HepG2 (cell line): ENCODE data around the gene USP2. TPM values are rescaled to one million over a fixed set of nuclear protein-coding genes. Genes with fewer than 3 reads are reported as not detected.

Source experiments
- ATAC-seq: fragments of 200-7000 bp; cut with Tn5 transposase; 3 replicates; pipeline ENCODE4 v1.9.1; 2020; ENCODE audit warnings: mild to moderate bottlenecking, moderate library complexity
- BruUV-seq: library from RNA; stranded (reverse); fragments of 400-500 nt; replicated peaks from 2 replicates; lab custom pipeline; 2021; lab: Mats Ljungman, UMichigan
- CTCF ChIA-PET: fragments of 300-600 bp; formaldehyde crosslinking; extraction: SDS; loops from one replicate; lab custom pipeline; 2021; ENCODE audit warnings: low total read pairs, inconsistent platforms, low intra/inter-chr PET ratio; lab: Yijun Ruan, JAX
- POLR2A ChIA-PET: fragments of 350-600 bp; sonication (Branson Sonifier 250); formaldehyde crosslinking; loops from one replicate; lab custom pipeline; 2020; ENCODE audit warnings: antibody characterized with exemption, inconsistent platforms; lab: Yijun Ruan, JAX
- DNase-seq: peaks from one replicate; pipeline ENCODE4 v3.0.0-alpha.2; 2015; ENCODE audit warnings: low spot score
- FAIRE-seq: peaks from 3 replicates; lab custom pipeline; 2011; peaks lifted over from hg19 to GRCh38; lab: Jason Lieb, UNC
- H2AFZ ChIP-seq: one replicate; pipeline ENCODE4 v1.6.1; 2011; ENCODE audit warnings: low read length, inconsistent platforms
- H3K27ac ChIP-seq: fragments of 300-600 bp; 3 replicates; pipeline ENCODE4 v1.8.0; 2011; ENCODE audit warnings: mixed run types, mild to moderate bottlenecking, mixed read lengths, low read length, inconsistent platforms; ENCODE audit not compliant: insufficient read depth; ENCODE audit errors: extremely low read length
- H3K27me3 ChIP-seq, 2 experiments: fragments of 200-600 bp in 1 of 2; 2 replicates in 1 of 2; 3 replicates in 1 of 2; pipeline versions ENCODE4 v1.6.0 to v1.8.0; 2011; ENCODE audit warnings: low read length in 2 of 2, mild to moderate bottlenecking in 2 of 2, moderate library complexity in 2 of 2, inconsistent platforms in 1 of 2; ENCODE audit not compliant: insufficient read depth in 2 of 2, control insufficient read depth in 1 of 2
- H3K36me3 ChIP-seq, 2 experiments: fragments of 200-600 bp in 1 of 2; replicated peaks in 1 of 2; 2 replicates in 1 of 2; 3 replicates in 1 of 2; pipeline versions ENCODE4 v1.5.1 to v1.8.0; 2011; ENCODE audit warnings: low read length in 2 of 2, inconsistent platforms in 1 of 2; ENCODE audit not compliant: insufficient read depth in 2 of 2, control insufficient read depth in 1 of 2
- H3K4me1 ChIP-seq: 2 replicates; pipeline ENCODE4 v1.5.1; 2012; ENCODE audit warnings: low read length, inconsistent platforms; ENCODE audit not compliant: insufficient read depth
- H3K4me2 ChIP-seq: 2 replicates; pipeline ENCODE4 v1.6.0; 2011; ENCODE audit warnings: low read depth, low read length, inconsistent platforms
- H3K4me3 ChIP-seq, 3 experiments: fragments of 200-600 bp in 1 of 3; sonication (generic), shearing (Covaris generic) in 1 of 3; replicated peaks in 1 of 3; 2 replicates each; pipeline ENCODE4 v1.5.1; 2011 to 2016; ENCODE audit warnings: low read length in 3 of 3, inconsistent platforms in 2 of 3, low read depth in 2 of 3, mild to moderate bottlenecking in 2 of 3, control low read depth in 1 of 3, mixed read lengths in 1 of 3; ENCODE audit not compliant: insufficient read depth in 1 of 3
- H3K79me2 ChIP-seq: one replicate; pipeline ENCODE4 v1.6.1; 2011; ENCODE audit warnings: low read length, inconsistent platforms; ENCODE audit not compliant: insufficient read depth
- H3K9ac ChIP-seq: 2 replicates; pipeline ENCODE4 v1.6.0; 2011; ENCODE audit warnings: mild to moderate bottlenecking, low read depth, low read length, inconsistent platforms; ENCODE audit not compliant: insufficient read depth
- H3K9me3 ChIP-seq: 2 replicates; pipeline ENCODE4 v1.5.1; 2012; ENCODE audit warnings: mild to moderate bottlenecking, low read length
- H4K20me1 ChIP-seq: 2 replicates; pipeline ENCODE4 v1.6.0; 2011; ENCODE audit warnings: inconsistent platforms, mild to moderate bottlenecking, low read length, moderate library complexity; ENCODE audit not compliant: insufficient read depth
- CBFB ChIP-seq: sonication (generic); formaldehyde crosslinking; IDR thresholded peaks from 2 replicates; pipeline ENCODE4 v1.4.0; 2020; ENCODE audit warnings: missing genetic modification reagents
- CHD4 ChIP-seq: fragments of 200-600 bp; sonication (generic); IDR thresholded peaks from 2 replicates; pipeline ENCODE4 v1.7.0; 2017; ENCODE audit warnings: mild to moderate bottlenecking, low read length, borderline replicate concordance
- CTCF ChIP-seq: sonication (generic); formaldehyde crosslinking; IDR thresholded peaks from 2 replicates; pipeline ENCODE4 v1.5.0; 2020; ENCODE audit warnings: mild to moderate bottlenecking, missing genetic modification reagents, moderate library complexity
- KDM1A ChIP-seq: IDR thresholded peaks from 2 replicates; pipeline ENCODE4 v1.6.1; 2016; ENCODE audit warnings: missing compliant biosample characterization
- PAF1 ChIP-seq: IDR thresholded peaks from 2 replicates; pipeline ENCODE4 v1.6.1; 2016; ENCODE audit warnings: missing genetic modification reagents, missing compliant biosample characterization
- PATZ1 ChIP-seq: sonication (generic); formaldehyde crosslinking; IDR thresholded peaks from 2 replicates; pipeline ENCODE4 v1.4.0; 2020; ENCODE audit warnings: missing genetic modification reagents
- PAX8 ChIP-seq: sonication (generic); formaldehyde crosslinking; IDR thresholded peaks from 2 replicates; pipeline ENCODE4 v1.8.0; 2022; ENCODE audit warnings: mild to moderate bottlenecking, missing genetic modification reagents, borderline replicate concordance
- POLR2AphosphoS5 ChIP-seq: IDR thresholded peaks from 2 replicates; pipeline ENCODE4 v1.6.1; 2012; ENCODE audit warnings: low read depth, low read length
- RAD21 ChIP-seq: fragments of 450-650 bp; formaldehyde crosslinking; IDR thresholded peaks from 2 replicates; pipeline ENCODE4 v1.5.0; 2020; ENCODE audit warnings: mild to moderate bottlenecking
- RBFOX2 ChIP-seq: fragments of 200-400 bp; formaldehyde crosslinking; IDR thresholded peaks from 2 replicates; pipeline ENCODE4 v1.6.1; 2017; ENCODE audit warnings: low read depth, mild to moderate bottlenecking, low read length
- SMC3 ChIP-seq: IDR thresholded peaks from 2 replicates; pipeline ENCODE4 v1.6.1; 2011; ENCODE audit warnings: low read length, improper control_type of control experiment
- ZNF317 ChIP-seq: sonication (generic); formaldehyde crosslinking; IDR thresholded peaks from 2 replicates; pipeline ENCODE4 v1.5.0; 2020; ENCODE audit warnings: mild to moderate bottlenecking, missing genetic modification reagents
- ZNF354B ChIP-seq: sonication (generic); formaldehyde crosslinking; IDR thresholded peaks from 2 replicates; pipeline ENCODE4 v1.8.0; 2022; ENCODE audit warnings: mild to moderate bottlenecking, missing genetic modification reagents
- ZNF639 ChIP-seq: conservative IDR thresholded peaks from 2 replicates; pipeline ENCODE4 v1.6.1; 2018; ENCODE audit warnings: missing genetic modification reagents
- WGBS: methylation state at CpG from one replicate; pipeline ENCODE4 v1.1.6; 2017; ENCODE audit warnings: low lambda C conversion rate; 5-methylcytosine and 5-hydroxymethylcytosine counted together
- in situ Hi-C: cut with HindIII; loops from 2 replicates; pipeline ENCODE4 v1.10.0; 2017; ENCODE audit warnings: low pct_unique_long_range_greater_than_20kb; ENCODE audit not compliant: extremely low pct_ligation_motif_present
- intact Hi-C: fragments of 100-400 bp; cut with micrococcal nuclease; formaldehyde crosslinking; loops from one replicate; pipeline ENCODE4 v1.10.0; 2022; ENCODE audit not compliant: unreplicated experiment
- polyA plus RNA-seq, 8 experiments: library from polyadenylated mRNA; depleted of rRNA in 3 of 8; stranded (reverse) in 7 of 8; unstranded in 1 of 8; fragments of >200 nt; fragmentation: Illumina TruSeq in 4 of 8; extraction: Trizol in 4 of 8; gene quantifications; 2 replicates each; pipeline versions ENCODE4 v1.2.1 to v1.2.3, GENCODE V29; 2011 to 2016; ENCODE audit warnings: low read depth in 4 of 8, missing spikeins in 1 of 8, mixed read lengths in 1 of 8; ENCODE audit not compliant: insufficient read depth in 1 of 8
- total RNA-seq, 5 experiments: library from RNA; depleted of rRNA; stranded (reverse); fragments of >200 nt; fragmentation: Illumina TruSeq; extraction: Trizol; gene quantifications; 2 replicates each; pipeline ENCODE4 v1.2.3, GENCODE V29; 2016; ENCODE audit warnings: low read depth in 1 of 5
- TF ChIP-seq, protein P1 (sequence below): sonication (generic); formaldehyde crosslinking; IDR thresholded peaks from 2 replicates; pipeline ENCODE4 v1.8.0; 2022; ENCODE audit warnings: mild to moderate bottlenecking, missing genetic modification reagents, borderline replicate concordance
- TF ChIP-seq, protein P2 (sequence below): IDR thresholded peaks from 2 replicates; pipeline ENCODE4 v1.6.1; 2012; ENCODE audit warnings: low read depth, low read length, improper control_type of control experiment

The USP2 gene
- total and polyA plus RNA-seq, 2 of the 13 experiments (the other 11 are each of a cell fraction or from before 2014, with no cell fraction given) = 2.5 to 6.0 TPM

DNA sequence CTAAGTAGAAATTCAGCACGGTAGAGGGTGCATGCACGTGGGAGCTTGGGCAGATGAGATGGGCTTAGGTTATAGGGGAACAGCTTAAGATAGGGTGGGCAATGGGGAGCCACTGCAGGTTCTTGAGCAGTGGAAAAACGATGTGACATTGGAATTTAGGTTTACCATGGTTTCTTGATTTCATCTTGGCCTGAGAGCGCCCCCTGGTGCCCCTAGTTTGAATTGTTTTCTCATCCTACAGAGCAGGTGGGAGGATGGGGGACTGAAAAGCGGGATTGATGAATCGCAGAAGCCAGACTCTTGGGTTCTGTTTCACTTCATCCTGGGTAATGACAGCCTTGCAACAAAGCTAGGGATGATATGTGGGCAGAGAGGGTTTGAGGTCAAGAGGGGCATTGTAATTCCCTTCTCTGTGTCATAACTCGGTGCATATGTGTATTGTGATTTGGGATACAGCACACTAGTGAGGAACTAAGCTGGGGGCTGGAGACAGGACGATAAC lies 57.9 kb downstream of the USP2 start:
- Histone ChIP-seq H3K9ac (no peak overlapping the region), H3K27ac (no peak overlapping the region), H3K4me2 (peak overlapping the region; percentile 42), H2AFZ (no peak overlapping the region), H3K79me2 (no peaks in the 10 kb centered on the region), H3K36me3 (no peaks in the 10 kb centered on the region), H3K9me3 (no peaks in the 10 kb centered on the region), H3K27me3 (no peaks in the 10 kb centered on the region; a peak in 2 of 5 replicates), H4K20me1 (no peaks in the 10 kb centered on the region), H3K4me1 (peaks cover 57% of the 10 kb centered on the region), H3K4me3 (no peak overlapping the region)
- intact Hi-C loops = loop anchor here (10.0 kb wide), 1 partner anchor 119 kb away; the partner anchor contains the start of gene CBL
- DNase-seq (peak; percentile 46), FAIRE-seq (peak; percentile 55), ATAC-seq (0 out of 3 replicates have a peak, but pooled peaks have one; percentile 8)
- ChIA-PET POLR2A (interaction anchor here (1.5 kb wide), 1 partner anchor 52 kb away, joined by 3 read pairs; no protein-coding TSS in a partner anchor), CTCF (interaction anchor here (0.9 kb wide), 1 partner anchor 51 kb away, joined by 5 read pairs; no protein-coding TSS in a partner anchor)
- in situ Hi-C loops = no loop called here
- WGBS = 5% methylated on average over 8 of the region's 8 CpGs
- BruUV-seq = no TSS peak
- TF ChIP-seq CTCF (CRISPR knock-in tag) (peak; percentile 78), KDM1A (CRISPR knock-in tag) (peak; percentile 46; the same call in 1 of the 2 replicates), ZNF354B (CRISPR knock-in tag) (no peak), CBFB (CRISPR knock-in tag) (0 out of 2 replicates have a peak, but pooled peaks have one; percentile 22), PAX8 (CRISPR knock-in tag) (no peak), ZNF639 (no peak), ZNF317 (0 out of 2 replicates have a peak, but pooled peaks have one; percentile 23), RAD21 (CRISPR knock-in tag) (peak; percentile 44; the same call in 1 of the 2 replicates), CHD4 (peak; percentile 5; the same call in 1 of the 2 replicates), PATZ1 (CRISPR knock-in tag) (no peak), RBFOX2 (no peak), PAF1 (CRISPR knock-in tag) (no peak), SMC3 (peak; percentile 40; the same call in 1 of the 2 replicates), POLR2AphosphoS5 (no peak)
- TF ChIP-seq, protein P1, sequence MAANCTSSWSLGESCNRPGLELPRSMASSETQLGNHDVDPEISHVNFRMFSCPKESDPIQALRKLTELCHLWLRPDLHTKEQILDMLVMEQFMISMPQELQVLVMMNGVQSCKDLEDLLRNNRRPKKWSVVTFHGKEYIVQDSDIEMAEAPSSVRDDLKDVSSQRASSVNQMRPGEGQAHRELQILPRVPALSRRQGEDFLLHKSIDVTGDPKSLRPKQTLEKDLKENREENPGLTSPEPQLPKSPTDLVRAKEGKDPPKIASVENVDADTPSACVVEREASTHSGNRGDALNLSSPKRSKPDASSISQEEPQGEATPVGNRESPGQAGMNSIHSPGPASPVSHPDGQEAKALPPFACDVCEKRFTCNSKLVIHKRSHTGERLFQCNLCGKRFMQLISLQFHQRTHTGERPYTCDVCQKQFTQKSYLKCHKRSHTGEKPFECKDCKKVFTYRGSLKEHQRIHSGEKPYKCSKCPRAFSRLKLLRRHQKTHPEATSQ (CRISPR knock-in tag) = no peak
- TF ChIP-seq, protein P2, sequence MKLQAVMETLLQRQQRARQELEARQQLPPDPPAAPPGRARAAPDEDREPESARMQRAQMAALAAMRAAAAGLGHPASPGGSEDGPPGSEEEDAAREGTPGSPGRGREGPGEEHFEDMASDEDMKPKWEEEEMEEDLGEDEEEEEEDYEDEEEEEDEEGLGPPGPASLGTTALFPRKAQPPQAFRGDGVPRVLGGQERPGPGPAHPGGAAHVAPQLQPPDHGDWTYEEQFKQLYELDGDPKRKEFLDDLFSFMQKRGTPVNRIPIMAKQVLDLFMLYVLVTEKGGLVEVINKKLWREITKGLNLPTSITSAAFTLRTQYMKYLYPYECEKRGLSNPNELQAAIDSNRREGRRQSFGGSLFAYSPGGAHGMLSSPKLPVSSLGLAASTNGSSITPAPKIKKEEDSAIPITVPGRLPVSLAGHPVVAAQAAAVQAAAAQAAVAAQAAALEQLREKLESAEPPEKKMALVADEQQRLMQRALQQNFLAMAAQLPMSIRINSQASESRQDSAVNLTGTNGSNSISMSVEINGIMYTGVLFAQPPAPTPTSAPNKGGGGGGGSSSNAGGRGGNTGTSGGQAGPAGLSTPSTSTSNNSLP = 0 out of 2 replicates have a peak, but pooled peaks have one; percentile 10
